Thymus (tissue), 11 donors: ENCODE measurements around the gene ACAN. TPM values are rescaled to one million over a fixed set of nuclear protein-coding genes. Genes with fewer than 3 reads are reported as not detected.
"Not testable (repeated sequence)": the region's sequence is repeated elsewhere in the genome, so short reads cannot be mapped to it uniquely, and the experiment has no call there.

Experiments
- DNase-seq, 9 donors: peaks; one replicate each; pipeline ENCODE4 v3.0.0-alpha.2; 2013; ENCODE audit warnings: low spot score in 9 of 9, low read depth in 6 of 9, missing footprints in 1 of 9
- H3K27ac ChIP-seq, 2 donors: one replicate each; pipeline ENCODE4 v1.5.1; 2013; ENCODE audit warnings: control low read depth in 1 of 2, low read depth in 1 of 2, low read length in 1 of 2, mild to moderate bottlenecking in 1 of 2, moderate library complexity in 1 of 2
- H3K27me3 ChIP-seq, 2 donors: one replicate each; pipeline ENCODE4 v1.5.1; 2013; ENCODE audit warnings: low read length in 1 of 2; ENCODE audit not compliant: control insufficient read depth in 2 of 2, insufficient read depth in 1 of 2
- H3K36me3 ChIP-seq, 2 donors: one replicate each; pipeline ENCODE4 v1.5.1; 2013; ENCODE audit warnings: low read length in 1 of 2, mild to moderate bottlenecking in 1 of 2, moderate library complexity in 1 of 2; ENCODE audit not compliant: control insufficient read depth in 2 of 2, insufficient read depth in 2 of 2
- H3K4me1 ChIP-seq, 2 donors: one replicate each; pipeline ENCODE4 v1.5.1; 2013; ENCODE audit warnings: low read length in 2 of 2; ENCODE audit not compliant: control insufficient read depth in 2 of 2, insufficient read depth in 2 of 2
- H3K4me3 ChIP-seq, 2 donors: one replicate each; pipeline ENCODE4 v1.5.1; 2013; ENCODE audit warnings: low read length in 2 of 2, control low read depth in 1 of 2, mild to moderate bottlenecking in 1 of 2
- H3K9me3 ChIP-seq, 2 donors: one replicate each; pipeline ENCODE4 v1.5.1; 2013; ENCODE audit warnings: low read length in 1 of 2, mild to moderate bottlenecking in 1 of 2; ENCODE audit not compliant: control insufficient read depth in 2 of 2, insufficient read depth in 1 of 2
- WGBS: extraction: QIAGEN DNeasy Blood & Tissue Kit; methylation state at CpG from one replicate; pipeline ENCODE4 v1.1.7; 2013; 5-methylcytosine and 5-hydroxymethylcytosine counted together
- polyA plus RNA-seq: library from polyadenylated mRNA; stranded (reverse); fragments of 200-250 nt; gene quantifications from one replicate; pipeline ENCODE4 v1.2.3, GENCODE V29; 2013
- total RNA-seq: library from RNA; stranded (reverse); fragments of 120-200 nt; gene quantifications from one replicate; pipeline ENCODE4 v1.2.4, GENCODE V29; 2013
- donor health status: healthy.

Gene ACAN
- total and polyA plus RNA-seq, 2 donors, result 0.28 to 0.80 TPM

GRCh38 chr15:88920186-88920891 is 117.1 kb downstream of the ACAN start:
- 83% methylated on average over 9 of the region's 9 CpGs for WGBS
- no peaks in the 10 kb centered on the region for H3K4me1 ChIP-seq
- no peak for DNase-seq
- no peak overlapping the region for H3K4me3 ChIP-seq
- no peaks in the 10 kb centered on the region for H3K27me3 ChIP-seq
- H3K9me3 ChIP-seq, result no peaks in the 10 kb centered on the region
- H3K27ac ChIP-seq, result no peak overlapping the region
- no peaks in the 10 kb centered on the region for H3K36me3 ChIP-seq

GRCh38 chr15:88920892-88921435 is 117.7 kb downstream of the ACAN start:
- H3K9me3 ChIP-seq, result not testable (repeated sequence)

More at GRCh38 chr15:88920892-88921435, 117.7 kb downstream of the ACAN start:
- not testable (repeated sequence) for H3K4me1 ChIP-seq, H3K36me3 ChIP-seq, H3K27me3 ChIP-seq, DNase-seq, H3K27ac ChIP-seq, H3K4me3 ChIP-seq
- WGBS, result 97% methylated on average over 12 of the region's 12 CpGs

Other genes starting within 250 kb of the ACAN start
- gene AEN, start 182.1 kb upstream of the ACAN start, total RNA-seq, result 13.8 TPM
- 14.1 TPM for gene AEN, start 182.1 kb upstream of the ACAN start, polyA plus RNA-seq
- gene ISG20, start 164.4 kb upstream of the ACAN start, total RNA-seq, result 75.1 TPM
- gene ISG20, start 164.4 kb upstream of the ACAN start, polyA plus RNA-seq, result 272 TPM
- gene HAPLN3, start 92.1 kb downstream of the ACAN start, total RNA-seq, result 17.3 TPM
- gene HAPLN3, start 92.1 kb downstream of the ACAN start, polyA plus RNA-seq, result 20.1 TPM
- 21.8 TPM for gene MFGE8, start 109.9 kb downstream of the ACAN start, total RNA-seq
- gene MFGE8, start 109.9 kb downstream of the ACAN start, polyA plus RNA-seq, result 84.9 TPM